Activated naive CD8-positive, alpha-beta T cell treated with anti-CD3 and anti-CD28 coated beads, Interleukin-2, amount 10 ng/mL, durations not matched to agents 7 days and 5 days (primary cell): ENCODE data around the gene ACTA2. TPM values are rescaled to one million over a fixed set of nuclear protein-coding genes. Genes with fewer than 3 reads are reported as not detected.

ENCODE experiments used
- ATAC-seq: fragments of 150-1000 bp; cut with Tn5 transposase; one replicate; pipeline ENCODE4 v1.10.0; 2021; ENCODE audit warnings: low read depth, moderate library complexity
- POLR2A ChIA-PET: fragments of 350-600 bp; sonication (Branson Sonifier 250); formaldehyde crosslinking; loops from one replicate; lab custom pipeline; 2021; ENCODE audit warnings: antibody characterized with exemption; lab: Charles Lee
- DNase-seq: peaks from one replicate; pipeline ENCODE4 v3.0.0; 2021
- H3K27ac Mint-ChIP-seq: one replicate; pipeline ENCODE4 v1.8.0; 2022; ENCODE audit warnings: mild to moderate bottlenecking, mixed read lengths
- H3K27me3 Mint-ChIP-seq: one replicate; pipeline ENCODE4 v1.8.0; 2022; ENCODE audit warnings: mild to moderate bottlenecking, moderate library complexity, mixed read lengths
- H3K36me3 Mint-ChIP-seq: one replicate; pipeline ENCODE4 v1.8.0; 2021; ENCODE audit warnings: mild to moderate bottlenecking, mixed read lengths
- H3K4me1 Mint-ChIP-seq: one replicate; pipeline ENCODE4 v1.8.0; 2021; ENCODE audit warnings: mixed read lengths
- H3K4me3 Mint-ChIP-seq: one replicate; pipeline ENCODE4 v1.8.0; 2022; ENCODE audit warnings: mild to moderate bottlenecking, moderate library complexity, mixed read lengths
- H3K9me3 Mint-ChIP-seq: one replicate; pipeline ENCODE4 v1.8.0; 2021; ENCODE audit warnings: mixed read lengths
- total RNA-seq, 2 experiments: library from RNA; stranded (reverse); gene quantifications; one replicate each; pipeline ENCODE4 v1.2.3, GENCODE V29; 2021

The ACTA2 gene
- total RNA-seq, 2 experiments from 2014 or later: 11.0 to 13.8 TPM

- Mint-ChIP-seq H3K4me1 (peaks cover 2% of the 10 kb centered on the region), H3K4me3 (no peak overlapping the region), H3K27me3 (no peaks in the 10 kb centered on the region), H3K27ac (no peak overlapping the region), H3K9me3 (no peaks in the 10 kb centered on the region), H3K36me3 (peaks cover 49% of the 10 kb centered on the region)
- POLR2A ChIA-PET: no interaction called here
- ATAC-seq: no peak
- no peak for DNase-seq
Measured at GRCh38 chr10:88920198-88920597, 32.4 kb downstream of the ACTA2 start.

GRCh38 chr10:88919041-88919440 lies 33.5 kb downstream of the ACTA2 start:
- peaks cover 43% of the 10 kb centered on the region for H3K36me3 Mint-ChIP-seq
- H3K4me3 Mint-ChIP-seq: no peak overlapping the region
- ATAC-seq: no peak
- no peaks in the 10 kb centered on the region for H3K27me3 Mint-ChIP-seq
- no peaks in the 10 kb centered on the region for H3K9me3 Mint-ChIP-seq
- no peaks in the 10 kb centered on the region for H3K4me1 Mint-ChIP-seq
- POLR2A ChIA-PET: no interaction called here
- no peak for DNase-seq
- no peak overlapping the region for H3K27ac Mint-ChIP-seq

- no peak overlapping the region for H3K4me3 Mint-ChIP-seq
- H3K27me3 Mint-ChIP-seq: no peaks in the 10 kb centered on the region
- ATAC-seq: no peak
- H3K9me3 Mint-ChIP-seq: no peaks in the 10 kb centered on the region
- no peak for DNase-seq
- POLR2A ChIA-PET: interaction anchor here (1.2 kb wide), 1 partner anchor 38 kb away, joined by 3 read pairs; the partner anchor contains the start of gene STAMBPL1
- no peaks in the 10 kb centered on the region for H3K4me1 Mint-ChIP-seq
- H3K36me3 Mint-ChIP-seq: peaks cover 40% of the 10 kb centered on the region
- no peak overlapping the region for H3K27ac Mint-ChIP-seq
Measured at GRCh38 chr10:88918191-88918905, 34.2 kb downstream of the ACTA2 start.

- Mint-ChIP-seq H3K4me3 (no peak overlapping the region), H3K9me3 (no peaks in the 10 kb centered on the region), H3K27ac (no peak overlapping the region), H3K27me3 (no peaks in the 10 kb centered on the region), H3K36me3 (peaks cover 46% of the 10 kb centered on the region), H3K4me1 (no peaks in the 10 kb centered on the region)
- no peak for DNase-seq
- POLR2A ChIA-PET: interaction anchor here (1.2 kb wide), 1 partner anchor 37 kb away, joined by 3 read pairs; the partner anchor contains the start of gene STAMBPL1
- ATAC-seq: no peak
Measured at GRCh38 chr10:88916986-88917385, 35.6 kb downstream of the ACTA2 start.

GRCh38 chr10:88916231-88916630 lies 36.3 kb downstream of the ACTA2 start:
- no peaks in the 10 kb centered on the region for H3K27me3 Mint-ChIP-seq
- H3K27ac Mint-ChIP-seq: no peak overlapping the region
- no peaks in the 10 kb centered on the region for H3K4me1 Mint-ChIP-seq
- peaks cover 50% of the 10 kb centered on the region for H3K36me3 Mint-ChIP-seq
- ATAC-seq (no peak), DNase-seq (no peak)
- no peaks in the 10 kb centered on the region for H3K9me3 Mint-ChIP-seq
- H3K4me3 Mint-ChIP-seq: no peak overlapping the region
- POLR2A ChIA-PET: no interaction called here

- Mint-ChIP-seq H3K4me3 (no peak overlapping the region), H3K9me3 (no peaks in the 10 kb centered on the region), H3K4me1 (no peaks in the 10 kb centered on the region), H3K36me3 (peaks cover 52% of the 10 kb centered on the region), H3K27me3 (no peaks in the 10 kb centered on the region), H3K27ac (no peak overlapping the region)
- POLR2A ChIA-PET: no interaction called here
- ATAC-seq (no peak), DNase-seq (no peak)
Measured at GRCh38 chr10:88915781-88916180, 36.8 kb downstream of the ACTA2 start.

- no peak for DNase-seq
- ATAC-seq: no peak
- H3K27me3 Mint-ChIP-seq: no peaks in the 10 kb centered on the region
- no peak overlapping the region for H3K4me3 Mint-ChIP-seq
- no peaks in the 10 kb centered on the region for H3K4me1 Mint-ChIP-seq
- no peak overlapping the region for H3K27ac Mint-ChIP-seq
- POLR2A ChIA-PET: no interaction called here
- no peaks in the 10 kb centered on the region for H3K9me3 Mint-ChIP-seq
- peaks cover 55% of the 10 kb centered on the region for H3K36me3 Mint-ChIP-seq
Measured at GRCh38 chr10:88913788-88914187, 38.8 kb downstream of the ACTA2 start.

GRCh38 chr10:88913127-88913526 lies 39.4 kb downstream of the ACTA2 start:
- Mint-ChIP-seq H3K9me3 (no peaks in the 10 kb centered on the region), H3K4me3 (no peak overlapping the region), H3K27ac (no peak overlapping the region), H3K4me1 (peaks cover 4% of the 10 kb centered on the region), H3K36me3 (peaks cover 62% of the 10 kb centered on the region), H3K27me3 (no peaks in the 10 kb centered on the region)
- POLR2A ChIA-PET: no interaction called here
- ATAC-seq (no peak), DNase-seq (no peak)

GRCh38 chr10:88911851-88912250 lies 40.7 kb downstream of the ACTA2 start:
- POLR2A ChIA-PET: no interaction called here
- no peak overlapping the region for H3K27ac Mint-ChIP-seq

GRCh38 chr10:88911116-88911515 lies 41.5 kb downstream of the ACTA2 start:
- H3K4me3 Mint-ChIP-seq: no peak overlapping the region
- H3K27me3 Mint-ChIP-seq: no peaks in the 10 kb centered on the region
- POLR2A ChIA-PET: no interaction called here
- H3K4me1 Mint-ChIP-seq: peaks cover 8% of the 10 kb centered on the region
- no peak overlapping the region for H3K27ac Mint-ChIP-seq
- peaks cover 56% of the 10 kb centered on the region for H3K36me3 Mint-ChIP-seq
- no peak for DNase-seq
- no peak for ATAC-seq
- H3K9me3 Mint-ChIP-seq: no peaks in the 10 kb centered on the region

More at GRCh38 chr10:88911851-88912250, 40.7 kb downstream of the ACTA2 start:
- DNase-seq (no peak), ATAC-seq (no peak)
- Mint-ChIP-seq H3K9me3 (no peaks in the 10 kb centered on the region), H3K4me3 (no peak overlapping the region), H3K4me1 (peaks cover 6% of the 10 kb centered on the region), H3K36me3 (peaks cover 57% of the 10 kb centered on the region), H3K27me3 (no peaks in the 10 kb centered on the region)

- POLR2A ChIA-PET: no interaction called here
- DNase-seq (no peak), ATAC-seq (no peak)
- H3K9me3 Mint-ChIP-seq: no peaks in the 10 kb centered on the region
- H3K27ac Mint-ChIP-seq: no peak overlapping the region
- H3K36me3 Mint-ChIP-seq: peaks cover 58% of the 10 kb centered on the region
- peaks cover 10% of the 10 kb centered on the region for H3K4me1 Mint-ChIP-seq
- no peaks in the 10 kb centered on the region for H3K27me3 Mint-ChIP-seq
- H3K4me3 Mint-ChIP-seq: no peak overlapping the region
Measured at GRCh38 chr10:88908194-88908593, 44.4 kb downstream of the ACTA2 start.

GRCh38 chr10:88906921-88907320 lies 45.7 kb downstream of the ACTA2 start:
- DNase-seq (no peak), ATAC-seq (no peak)
- peaks cover 60% of the 10 kb centered on the region for H3K36me3 Mint-ChIP-seq
- H3K27ac Mint-ChIP-seq: no peak overlapping the region
- H3K4me1 Mint-ChIP-seq: peaks cover 13% of the 10 kb centered on the region
- H3K9me3 Mint-ChIP-seq: no peaks in the 10 kb centered on the region
- no peaks in the 10 kb centered on the region for H3K27me3 Mint-ChIP-seq
- POLR2A ChIA-PET: no interaction called here
- no peak overlapping the region for H3K4me3 Mint-ChIP-seq

- Mint-ChIP-seq H3K27ac (no peak overlapping the region), H3K4me1 (peaks cover 34% of the 10 kb centered on the region), H3K27me3 (no peaks in the 10 kb centered on the region), H3K36me3 (peaks cover 60% of the 10 kb centered on the region), H3K4me3 (no peak overlapping the region), H3K9me3 (no peaks in the 10 kb centered on the region)
- no peak for ATAC-seq
- POLR2A ChIA-PET: no interaction called here
- no peak for DNase-seq
Measured at GRCh38 chr10:88903715-88904114, 48.9 kb downstream of the ACTA2 start.
